Erythroblast (primary cell): ENCODE results near the gene BCL2L12.
"Not testable (repeated sequence)": the region's sequence is repeated elsewhere in the genome, so short reads cannot be mapped to it uniquely, and the experiment has no call there.

Experiments
- DNase-seq, 2 experiments: peaks; one replicate each; lab custom pipeline; 2025; lab: John Stamatoyannopoulos, UW
- GATA1 ChIP-seq: IDR thresholded peaks from 2 replicates; pipeline ENCODE4 v1.6.1; 2011; ENCODE audit warnings: low read depth, mild to moderate bottlenecking, control low read depth, low read length, moderate library complexity
- POLR2A ChIP-seq: IDR thresholded peaks from 2 replicates; pipeline ENCODE4 v1.6.1; 2011; ENCODE audit warnings: mild to moderate bottlenecking, low read length

The BCL2L12 gene, protein sequence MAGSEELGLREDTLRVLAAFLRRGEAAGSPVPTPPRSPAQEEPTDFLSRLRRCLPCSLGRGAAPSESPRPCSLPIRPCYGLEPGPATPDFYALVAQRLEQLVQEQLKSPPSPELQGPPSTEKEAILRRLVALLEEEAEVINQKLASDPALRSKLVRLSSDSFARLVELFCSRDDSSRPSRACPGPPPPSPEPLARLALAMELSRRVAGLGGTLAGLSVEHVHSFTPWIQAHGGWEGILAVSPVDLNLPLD

GRCh38 chr19:49665351-49666119 lies at the start of gene BCL2L12, which contains the start of gene IRF3:
BCL2L12 (plus strand) TSS chr19:49665933; CDS start chr19:49666693, 760 bp downstream.
IRF3 (minus strand) TSS chr19:49665857; CDS start chr19:49664838, 1,019 bp downstream.
- DNase-seq = peak; percentile 98 to 99
- TF ChIP-seq GATA1 (no peak), POLR2A (peak; percentile 80)

DNA sequence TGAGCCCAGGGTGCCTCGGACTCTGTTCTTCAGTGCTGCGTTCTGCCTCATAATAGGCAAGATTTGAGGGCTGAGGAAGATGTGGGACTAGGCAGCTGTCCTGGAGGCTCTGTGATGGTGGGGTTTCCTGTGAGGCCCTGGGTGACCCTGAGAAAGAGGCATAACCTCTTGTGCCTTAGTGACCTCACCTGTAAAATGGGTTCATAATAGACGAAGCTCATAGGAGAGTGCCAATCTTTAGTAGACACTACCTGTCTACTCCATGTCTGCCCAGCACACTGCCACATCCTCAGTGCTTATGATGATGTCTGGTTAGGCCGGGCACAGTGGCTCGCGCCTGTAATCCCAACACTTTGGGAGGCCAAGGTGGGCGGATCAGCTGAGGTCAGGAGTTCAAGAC lies 49.2 kb upstream of the BCL2L12 start:
- TF ChIP-seq GATA1 (no peak), POLR2A (no peak)
- no peak for DNase-seq

DNA sequence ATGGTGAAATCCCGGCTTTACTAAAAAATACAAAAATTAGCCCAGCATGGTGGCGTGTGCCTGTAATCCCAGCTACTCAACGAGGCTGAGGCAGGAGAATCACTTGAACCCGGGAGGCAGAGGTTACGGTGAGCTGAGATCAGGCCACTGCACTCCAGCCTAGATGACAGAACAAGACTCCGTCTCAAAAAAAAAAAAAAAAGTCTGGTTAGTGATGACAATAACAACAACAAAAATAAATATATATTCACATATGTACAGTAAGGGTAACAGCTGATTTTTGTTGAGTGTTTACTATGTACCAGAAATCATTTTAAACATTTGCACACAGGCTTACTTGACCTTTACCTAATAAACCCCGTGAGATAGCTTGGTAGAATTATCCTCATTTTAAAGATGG lies 48.8 kb upstream of the BCL2L12 start:
- TF ChIP-seq POLR2A (no peak), GATA1 (no peak)

DNA sequence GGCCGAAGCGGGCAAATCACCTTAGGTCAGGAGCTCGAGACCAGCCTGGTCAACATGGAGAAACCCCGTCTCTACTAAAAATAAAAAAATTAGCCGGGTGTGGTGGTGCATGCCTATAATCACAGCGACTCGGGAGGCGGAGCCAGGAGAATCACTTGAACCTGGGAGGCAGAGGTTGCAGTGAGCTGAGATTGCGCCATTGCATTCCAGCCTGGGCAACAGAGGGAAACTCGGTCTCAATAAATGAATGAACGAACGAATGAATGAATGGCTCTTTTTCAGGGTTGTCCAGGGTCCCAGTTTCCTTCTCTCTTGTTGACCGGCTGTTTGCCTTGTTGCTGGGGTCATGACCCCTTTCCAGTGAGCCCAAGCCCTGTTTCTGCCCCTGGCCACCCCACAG lies 47.9 kb upstream of the BCL2L12 start:
- not testable (repeated sequence) for DNase-seq

More for the DNA sequence above, 48.8 kb upstream of the BCL2L12 start:
- no peak for DNase-seq

GRCh38 chr19:49624967-49625910 lies 40.5 kb upstream of the BCL2L12 start:
- DNase-seq = no peak
- TF ChIP-seq POLR2A (no peak), GATA1 (no peak)

DNA sequence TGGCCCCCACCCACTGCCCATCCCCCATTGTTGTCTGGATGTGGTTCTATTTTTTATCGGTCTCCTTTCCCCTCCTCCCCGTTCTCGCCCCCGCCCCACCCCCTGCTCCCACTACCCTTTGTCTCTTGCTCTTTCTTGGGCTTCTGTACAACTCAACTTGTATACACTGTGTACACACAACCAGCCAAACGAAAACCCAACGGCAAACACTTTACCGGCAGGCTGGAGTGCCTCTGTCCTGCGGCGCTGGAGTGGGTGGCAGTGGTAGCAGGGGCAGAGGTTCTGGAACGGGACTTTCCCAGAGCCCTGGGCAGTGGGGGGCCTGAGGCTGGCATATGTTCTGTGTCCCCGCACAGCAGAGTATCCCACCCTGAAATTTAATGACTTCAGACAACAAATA lies 39.5 kb upstream of the BCL2L12 start:
- TF ChIP-seq GATA1 (no peak), POLR2A (no peak)
- DNase-seq = no peak

- no peak for DNase-seq
- TF ChIP-seq POLR2A (no peak), GATA1 (no peak)
These were observed 36.1 kb upstream of the BCL2L12 start for GRCh38 chr19:49629659-49630058.

- TF ChIP-seq POLR2A (no peak), GATA1 (no peak)
These were observed 34.6 kb upstream of the BCL2L12 start for GRCh38 chr19:49631014-49631588.

DNA sequence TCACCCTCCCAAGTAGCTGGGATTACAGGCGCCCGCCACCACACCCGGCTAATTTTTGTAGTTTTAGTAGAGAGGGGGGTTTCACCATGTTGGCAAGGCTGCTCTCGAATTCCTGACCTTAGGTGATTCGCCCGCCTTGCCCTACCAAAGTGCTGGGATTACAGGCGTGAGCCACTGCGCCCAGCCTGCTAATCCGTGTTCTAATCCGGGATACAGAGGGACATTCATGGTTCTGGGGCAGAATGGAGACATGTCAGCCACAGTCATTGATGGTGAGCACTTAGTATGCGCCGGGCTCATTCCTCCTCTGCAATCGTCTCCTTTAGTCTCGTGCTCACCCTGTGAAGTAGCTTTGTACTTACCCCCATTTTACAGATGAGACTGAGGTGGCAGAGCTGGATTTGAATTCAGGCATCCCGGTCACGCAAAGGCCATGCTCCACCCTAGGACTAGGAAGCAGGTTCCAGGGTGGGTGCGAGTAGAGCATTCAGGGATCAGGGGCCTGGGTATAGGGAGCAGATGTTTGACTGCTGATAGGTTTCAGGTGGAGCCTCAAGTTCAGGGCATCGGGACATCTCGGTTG lies 34.0 kb upstream of the BCL2L12 start:
- no peak for TF ChIP-seq POLR2A
- no peak for TF ChIP-seq GATA1
- DNase-seq = no peak

More at GRCh38 chr19:49631014-49631588, 34.6 kb upstream of the BCL2L12 start:
- no peak for DNase-seq

DNA sequence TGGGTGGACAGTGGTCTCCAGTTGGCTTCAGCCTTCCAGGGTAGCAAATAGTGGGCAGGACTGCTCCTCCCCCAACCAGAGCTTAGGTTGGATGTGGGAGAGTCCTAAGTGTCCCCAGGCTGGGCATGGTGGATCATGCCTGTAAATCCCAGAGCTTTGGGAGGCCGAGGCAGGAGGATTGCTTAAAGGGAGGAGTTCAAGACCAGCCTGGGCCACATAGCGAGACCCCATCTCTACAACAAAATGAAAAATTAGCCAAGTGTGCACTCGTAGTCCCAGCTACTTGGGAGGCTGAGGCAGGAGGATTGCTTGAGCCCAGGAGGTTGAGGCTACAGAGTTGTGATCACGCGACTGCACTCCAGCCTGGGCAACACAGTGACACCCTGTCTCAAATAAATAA lies 33.2 kb upstream of the BCL2L12 start:
- no peak for TF ChIP-seq GATA1
- no peak for TF ChIP-seq POLR2A
- DNase-seq = no peak

DNA sequence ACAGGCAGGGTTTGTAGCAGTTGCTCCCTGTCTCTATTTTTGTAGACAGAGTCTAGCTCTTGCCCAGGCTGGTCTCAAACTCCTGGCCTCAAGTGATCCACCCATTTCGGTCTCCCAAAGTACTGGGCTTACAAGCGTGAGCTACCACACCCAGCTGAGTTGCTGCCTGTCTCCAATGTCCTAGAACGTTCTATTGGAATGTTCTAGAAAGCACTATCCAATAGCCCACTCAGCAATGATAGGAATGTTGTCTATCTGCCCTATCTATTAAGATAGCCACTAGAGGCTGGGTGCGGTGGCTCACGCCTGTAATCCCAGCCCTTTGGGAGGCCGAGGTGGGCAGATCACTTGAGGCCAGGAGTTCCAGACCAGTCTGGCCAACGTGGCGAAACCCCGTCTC lies 32.5 kb upstream of the BCL2L12 start:
- DNase-seq = not testable (repeated sequence)

DNA sequence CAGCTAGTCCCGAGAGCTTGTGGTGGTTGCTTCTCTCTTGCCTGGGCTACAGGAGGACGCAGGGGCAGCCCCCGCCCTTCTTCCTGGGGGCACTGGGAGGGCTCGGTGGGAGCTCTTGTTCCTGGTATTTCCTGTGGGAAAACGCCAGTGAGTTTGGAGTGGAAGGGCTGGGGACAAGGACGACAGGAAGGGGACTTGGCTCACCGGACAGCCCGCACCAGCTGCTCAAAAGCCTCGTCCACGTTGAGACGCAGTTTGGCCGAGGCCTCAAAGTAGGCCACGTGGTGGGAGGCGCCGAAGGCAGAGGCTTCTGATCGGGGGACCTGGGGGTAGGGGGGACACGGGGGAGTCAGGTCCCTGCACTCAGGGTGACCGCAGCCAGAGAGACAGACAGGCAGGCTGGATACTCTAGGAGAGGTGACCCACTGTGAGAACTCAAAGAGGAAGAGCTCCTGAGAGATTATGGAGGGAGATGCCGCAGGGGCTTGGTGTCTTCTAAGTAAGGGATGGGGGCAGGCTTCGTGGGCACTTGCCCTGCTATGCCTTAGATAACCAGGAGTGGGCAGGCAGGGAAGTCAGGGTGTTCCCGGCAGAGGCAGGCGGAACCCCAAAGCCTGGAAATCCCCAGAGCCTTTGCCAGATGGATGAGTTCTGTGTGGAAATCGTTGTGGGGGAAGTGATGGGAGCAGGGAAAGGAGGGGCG lies 30.1 kb upstream of the BCL2L12 start:
- TF ChIP-seq GATA1 = no peak
- no peak for DNase-seq
